Muscle layer of duodenum (tissue), 2 donors: ENCODE data around the gene GMEB1.
"Not testable (repeated sequence)": the region's sequence is repeated elsewhere in the genome, so short reads cannot be mapped to it uniquely, and the experiment has no call there.

Experiments
- H3K27ac ChIP-seq: one replicate; pipeline ENCODE4 v1.7.0; 2013; ENCODE audit warnings: mild to moderate bottlenecking, low read length
- H3K27me3 ChIP-seq: one replicate; pipeline ENCODE4 v1.7.0; 2013; ENCODE audit warnings: low read depth, mild to moderate bottlenecking, control low read depth, low read length
- H3K36me3 ChIP-seq, 2 donors: one replicate each; pipeline ENCODE4 v1.7.0; 2013; ENCODE audit warnings: low read length in 2 of 2, control low read depth in 1 of 2, mild to moderate bottlenecking in 1 of 2; ENCODE audit not compliant: insufficient read depth in 2 of 2, control insufficient read depth in 1 of 2
- H3K4me1 ChIP-seq, 2 donors: one replicate each; pipeline ENCODE4 v1.7.0; 2013; ENCODE audit warnings: low read length in 2 of 2, mild to moderate bottlenecking in 2 of 2, control low read depth in 1 of 2, moderate library complexity in 1 of 2; ENCODE audit not compliant: insufficient read depth in 2 of 2, control insufficient read depth in 1 of 2
- H3K4me3 ChIP-seq, 2 donors: one replicate each; pipeline ENCODE4 v1.7.0; 2013; ENCODE audit warnings: low read length in 2 of 2, low read depth in 1 of 2, mild to moderate bottlenecking in 1 of 2
- H3K9me3 ChIP-seq, 2 donors: one replicate each; pipeline ENCODE4 v1.7.0; 2013; ENCODE audit warnings: low read length in 2 of 2, control low read depth in 1 of 2, mild to moderate bottlenecking in 1 of 2; ENCODE audit not compliant: control insufficient read depth in 1 of 2
- donor health status: healthy.

Gene GMEB1

DNA sequence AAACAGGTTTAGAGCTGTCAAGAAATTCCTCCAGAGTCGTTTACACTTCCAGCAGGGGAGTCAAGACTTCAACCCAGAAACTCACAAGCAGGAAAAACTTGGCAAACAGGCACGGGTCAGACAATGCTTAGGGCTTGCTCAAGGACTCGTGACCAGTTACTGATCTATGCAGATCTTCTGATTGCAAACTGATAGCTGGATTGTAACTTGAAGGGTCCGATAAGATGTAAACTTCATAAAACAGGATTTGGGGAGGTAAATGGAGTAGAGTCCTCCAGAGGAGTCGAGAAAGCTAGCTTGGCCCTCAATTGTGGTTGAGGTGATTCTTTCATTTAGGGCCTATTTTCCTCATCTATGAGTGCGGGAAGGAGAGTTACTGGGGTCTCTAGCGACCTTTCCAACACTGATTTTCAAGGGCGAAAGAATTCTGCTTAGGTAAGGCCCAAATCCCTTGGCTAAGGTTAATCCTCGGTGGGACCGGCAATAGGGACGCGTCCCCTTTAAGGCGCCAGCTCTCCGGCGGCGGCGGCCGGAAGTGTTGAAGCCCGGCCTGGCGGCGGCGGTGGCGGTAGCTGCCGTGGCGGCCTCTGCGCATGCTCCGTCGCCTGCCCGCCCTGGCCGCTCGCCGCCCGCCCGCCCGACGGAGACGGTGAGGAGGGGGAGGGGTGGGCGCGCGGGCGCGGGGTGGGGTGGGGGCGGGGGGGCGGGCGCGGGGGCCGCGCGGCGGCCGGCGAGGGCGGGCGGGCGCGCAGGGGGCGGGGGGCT, at the start of gene GMEB1:
GMEB1 (plus strand) TSS at position 594 of the 765 bp plus-strand sequence. CDS start 14,829 bp downstream, outside the sequence.
- peak within 1 kb of the TSS; percentile 87 to 90 for H3K4me3 ChIP-seq
- H3K36me3 ChIP-seq, result no peaks in the 10 kb centered on the region
- H3K27ac ChIP-seq, result peak within 1 kb of the TSS; percentile 94
- H3K27me3 ChIP-seq, result no peaks in the 10 kb centered on the region
- peaks cover 3 to 7% of the 10 kb centered on the region in 2 donors for H3K4me1 ChIP-seq
- H3K9me3 ChIP-seq, result no peaks in the 10 kb centered on the region

DNA sequence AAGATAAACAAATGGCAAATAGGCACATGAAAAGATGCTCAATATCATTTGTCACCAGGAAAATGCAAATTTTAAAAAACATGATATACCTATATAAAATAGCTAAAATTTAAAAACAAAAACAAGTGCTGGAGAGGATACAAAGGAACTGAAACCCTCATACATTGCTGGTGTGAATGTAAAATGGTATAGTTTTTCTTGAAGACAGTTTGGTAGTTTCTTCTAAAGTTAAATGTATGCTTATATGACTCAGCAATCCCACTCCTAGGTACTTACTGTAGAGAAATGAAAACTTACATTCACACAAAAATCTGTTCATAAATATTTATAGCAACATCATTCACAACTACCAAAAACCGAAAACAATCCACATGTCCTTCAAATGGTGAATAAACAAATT, 36.9 kb upstream of the GMEB1 start:
- Histone ChIP-seq H3K27me3 (no peaks in the 10 kb centered on the region), H3K4me3 (no peak overlapping the region), H3K27ac (no peak overlapping the region), H3K4me1 (peaks cover 0 to 2% of the 10 kb centered on the region in 2 donors), H3K9me3 (no peaks in the 10 kb centered on the region), H3K36me3 (no peaks in the 10 kb centered on the region)

- H3K36me3 ChIP-seq, result no peaks in the 10 kb centered on the region
- no peak overlapping the region for H3K4me3 ChIP-seq
- peaks cover 0 to 2% of the 10 kb centered on the region in 2 donors for H3K4me1 ChIP-seq
These were observed 36.0 kb upstream of the GMEB1 start for GRCh38 chr1:28632560-28632959.

DNA sequence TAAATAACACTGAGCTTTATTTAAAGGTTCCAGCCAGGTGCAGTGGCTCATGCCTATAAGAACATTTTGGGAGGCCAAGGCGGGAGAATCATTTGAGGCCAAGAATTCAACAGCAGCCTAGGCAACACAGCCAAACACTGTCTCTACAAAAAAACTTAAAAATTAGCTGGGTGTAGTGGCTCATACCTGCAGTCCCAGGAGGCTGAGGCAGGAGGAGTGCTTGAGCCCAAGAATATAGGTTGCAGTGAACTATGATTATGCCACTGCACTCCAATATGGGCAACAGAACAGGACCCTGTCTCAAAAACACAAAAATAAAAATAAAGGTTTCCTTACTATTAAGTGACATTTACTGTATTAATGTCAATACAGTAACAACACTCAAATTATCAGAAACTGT, 27.8 kb upstream of the GMEB1 start:
- no peaks in the 10 kb centered on the region for H3K27me3 ChIP-seq
- no peaks in the 10 kb centered on the region for H3K36me3 ChIP-seq
- no peak overlapping the region for H3K27ac ChIP-seq
- no peaks in the 10 kb centered on the region for H3K9me3 ChIP-seq
- peaks cover 10 to 27% of the 10 kb centered on the region in 2 donors for H3K4me1 ChIP-seq
- H3K4me3 ChIP-seq, result no peak overlapping the region

More at GRCh38 chr1:28632560-28632959, 36.0 kb upstream of the GMEB1 start:
- no peak overlapping the region for H3K27ac ChIP-seq
- H3K9me3 ChIP-seq, result no peaks in the 10 kb centered on the region
- H3K27me3 ChIP-seq, result no peaks in the 10 kb centered on the region

DNA sequence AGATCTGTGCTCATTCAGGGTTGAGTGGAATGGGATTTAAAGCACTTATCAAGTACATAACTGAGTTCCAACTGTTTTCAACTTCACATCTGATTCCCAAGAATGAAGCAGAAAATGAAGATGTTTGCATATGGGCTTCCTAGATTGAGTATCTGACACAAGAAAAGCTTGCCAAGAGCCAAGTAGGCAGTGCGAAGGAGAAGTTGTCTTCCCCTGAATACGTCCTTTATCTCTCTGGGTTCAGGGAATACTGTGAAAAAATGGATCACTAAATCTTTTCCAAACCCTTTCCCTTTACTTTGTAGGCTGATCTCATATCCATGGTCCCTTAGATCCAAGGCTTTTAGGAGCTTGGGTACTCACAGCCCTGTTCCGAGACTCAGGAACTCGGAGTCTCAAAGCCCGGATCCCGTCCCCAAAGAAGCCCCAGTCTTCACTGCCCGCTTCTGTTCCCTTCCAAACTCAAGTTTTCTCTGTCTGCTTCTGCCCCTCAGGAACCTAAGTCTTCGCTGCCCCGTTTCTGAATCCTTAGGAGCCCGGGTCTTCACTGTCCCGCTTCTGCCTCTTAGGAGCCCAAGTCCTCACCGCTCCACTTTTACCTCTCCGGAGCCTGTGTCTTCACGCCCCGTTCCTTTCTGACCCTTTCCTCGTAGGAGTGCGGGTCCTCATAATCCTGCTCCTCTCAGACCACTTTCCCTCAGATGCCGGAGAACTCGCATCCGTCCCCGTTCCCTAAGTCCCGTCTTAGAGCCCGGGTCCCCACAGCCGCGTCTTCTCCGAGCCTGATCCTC, 26.3 kb upstream of the GMEB1 start:
- H3K27ac ChIP-seq, result peak overlapping the region; percentile 87
- H3K9me3 ChIP-seq, result no peaks in the 10 kb centered on the region
- H3K27me3 ChIP-seq, result no peaks in the 10 kb centered on the region
- H3K4me3 ChIP-seq, result peak overlapping the region; percentile 74 to 90
- no peaks in the 10 kb centered on the region for H3K36me3 ChIP-seq
- peaks cover 10 to 26% of the 10 kb centered on the region in 2 donors for H3K4me1 ChIP-seq

DNA sequence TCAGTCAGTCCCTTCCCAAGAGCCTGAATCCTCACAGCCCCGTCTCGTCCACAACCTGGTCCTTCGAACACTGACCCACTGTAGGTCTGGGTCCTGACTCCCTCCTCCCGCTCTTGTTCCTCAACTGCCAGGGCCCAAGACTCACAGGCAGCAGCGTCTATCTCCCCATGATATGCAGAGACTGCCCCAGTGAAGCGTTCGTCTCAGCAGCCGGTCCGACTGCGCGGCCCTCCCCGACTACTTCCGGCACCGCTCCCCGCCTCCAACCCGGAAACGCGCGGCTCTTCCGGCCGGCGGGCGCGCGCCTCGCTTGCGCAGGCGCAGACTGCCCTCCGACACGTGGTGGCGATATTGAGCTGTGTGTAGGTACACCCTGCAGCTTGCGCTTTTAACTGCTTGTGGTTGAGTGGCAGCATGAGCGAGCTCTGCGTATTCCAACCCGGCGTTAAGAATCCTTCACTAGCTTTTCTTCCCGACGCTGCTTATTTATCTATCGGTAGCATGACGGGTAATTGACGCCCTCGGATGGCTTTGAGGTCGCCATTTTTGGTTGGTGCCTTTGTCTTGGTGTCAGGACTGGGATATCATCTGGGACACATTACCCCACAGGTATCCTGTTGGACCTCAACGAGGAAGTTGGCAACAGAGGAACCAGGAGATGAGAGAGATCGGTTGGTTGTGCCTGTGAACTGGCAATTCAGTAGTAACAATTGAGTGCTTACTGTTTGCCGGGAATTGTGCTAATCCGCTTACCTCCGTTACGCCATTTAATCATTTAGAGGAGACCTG, 25.5 kb upstream of the GMEB1 start, which contains the start of gene TAF12:
TAF12 (minus strand) TSS at position 221 of the 789 bp plus-strand sequence. CDS start 20,986 bp downstream, outside the sequence.
- Histone ChIP-seq H3K4me3 (peak within 1 kb of the TSS; percentile 74 to 90), H3K9me3 (no peaks in the 10 kb centered on the region), H3K27ac (peak within 1 kb of the TSS; percentile 87), H3K36me3 (no peaks in the 10 kb centered on the region), H3K27me3 (no peaks in the 10 kb centered on the region), H3K4me1 (peaks cover 14 to 33% of the 10 kb centered on the region in 2 donors)

DNA sequence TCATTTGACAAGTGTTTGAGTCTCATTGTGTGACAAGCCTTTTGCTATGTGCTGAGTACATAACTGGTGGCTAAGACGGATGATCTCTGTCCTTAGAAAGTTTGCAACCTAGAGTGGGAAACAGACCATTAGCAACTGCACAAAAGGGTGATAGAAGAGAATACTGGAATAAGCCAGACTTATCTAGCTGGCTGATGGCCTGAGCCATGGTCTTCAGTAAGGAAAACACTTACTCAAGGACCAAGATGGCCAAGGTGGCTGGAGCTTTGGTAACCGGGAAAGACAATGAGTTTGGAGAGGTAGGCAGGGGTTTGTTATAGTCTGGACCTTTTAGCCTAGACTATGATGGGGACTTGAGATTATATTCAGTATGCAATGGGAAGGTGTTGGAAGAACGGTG, 24.1 kb upstream of the GMEB1 start:
- Histone ChIP-seq H3K27ac (peak overlapping the region; percentile 47), H3K27me3 (no peaks in the 10 kb centered on the region), H3K9me3 (no peaks in the 10 kb centered on the region), H3K4me3 (no peak overlapping the region), H3K36me3 (peaks cover 0 to 3% of the 10 kb centered on the region in 2 donors), H3K4me1 (peaks cover 14 to 33% of the 10 kb centered on the region in 2 donors)

DNA sequence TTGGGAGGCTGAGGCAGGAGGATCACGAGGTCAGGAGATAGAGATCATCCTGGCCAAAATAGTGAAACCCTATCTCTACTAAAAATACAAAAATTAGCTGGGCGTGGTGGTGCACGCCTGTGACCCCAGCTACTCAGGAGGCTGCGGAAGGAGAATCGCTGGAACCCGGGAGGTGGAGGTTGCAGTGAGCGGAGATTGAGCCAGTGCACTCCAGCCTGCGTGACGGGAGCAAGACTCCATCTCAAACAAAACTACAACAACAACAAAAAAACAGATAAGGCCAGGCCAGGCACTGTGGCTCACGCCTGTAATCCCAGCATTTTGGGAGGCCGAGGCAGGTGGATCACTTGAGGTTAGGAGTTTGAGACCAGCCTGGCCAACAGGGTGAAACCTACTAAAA, 23.2 kb upstream of the GMEB1 start:
- not testable (repeated sequence) for H3K27me3 ChIP-seq, H3K36me3 ChIP-seq, H3K4me3 ChIP-seq, H3K27ac ChIP-seq, H3K9me3 ChIP-seq
- peaks cover 14 to 33% of the 10 kb centered on the region in 2 donors for H3K4me1 ChIP-seq

DNA sequence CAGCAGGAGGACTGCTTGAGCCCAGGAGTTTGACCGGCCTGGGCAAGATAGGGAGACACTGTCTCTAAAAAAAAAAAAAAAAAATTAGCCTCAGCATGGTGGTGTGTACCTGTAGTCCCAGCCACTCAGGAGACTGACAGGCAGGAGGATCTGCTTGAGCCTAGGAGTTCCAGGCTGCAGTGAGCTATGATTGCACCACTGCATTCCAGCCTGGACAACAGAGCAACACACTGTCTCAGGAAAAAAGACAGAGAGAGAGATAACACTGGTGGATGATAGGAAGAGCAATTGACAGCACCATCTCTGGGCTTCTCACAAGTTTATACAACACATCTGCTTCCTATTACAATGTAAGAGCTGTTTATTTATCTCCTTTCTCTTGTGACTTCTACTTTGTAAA, 22.5 kb upstream of the GMEB1 start:
- peaks cover 14 to 31% of the 10 kb centered on the region in 2 donors for H3K4me1 ChIP-seq
- H3K9me3 ChIP-seq, result no peaks in the 10 kb centered on the region
- no peak overlapping the region for H3K27ac ChIP-seq

DNA sequence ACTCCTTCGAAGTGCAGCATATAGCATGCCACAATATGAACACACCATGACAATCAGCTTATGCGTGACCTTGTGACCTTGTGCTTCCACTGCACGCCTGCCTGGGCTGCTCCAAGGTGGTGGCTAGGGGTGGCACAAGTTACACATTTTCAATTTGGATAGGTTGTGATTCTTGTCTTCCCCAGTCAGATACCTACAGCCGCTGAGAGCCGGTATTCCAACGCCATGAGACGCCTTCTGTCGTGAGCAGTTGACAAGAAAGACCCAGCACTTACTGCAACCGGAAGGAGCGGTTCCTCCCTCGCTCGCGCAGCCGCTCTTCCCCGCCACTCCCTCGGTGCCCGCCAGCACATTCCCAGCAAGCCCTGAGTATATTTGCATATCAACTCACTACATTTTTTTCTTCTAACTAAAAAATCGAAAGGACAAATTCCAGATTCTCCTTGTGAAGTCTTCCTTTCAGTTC, 20.5 kb upstream of the GMEB1 start:
- Histone ChIP-seq H3K4me3 (peak overlapping the region; percentile 51 to 56), H3K27ac (peak overlapping the region; percentile 97), H3K36me3 (peaks cover 0 to 3% of the 10 kb centered on the region in 2 donors), H3K9me3 (no peaks in the 10 kb centered on the region), H3K27me3 (no peaks in the 10 kb centered on the region), H3K4me1 (peaks cover 10 to 20% of the 10 kb centered on the region in 2 donors)

More for the DNA sequence above, 22.5 kb upstream of the GMEB1 start:
- H3K4me3 ChIP-seq, result no peak overlapping the region
- H3K36me3 ChIP-seq, result peaks cover 0 to 3% of the 10 kb centered on the region in 2 donors
- no peaks in the 10 kb centered on the region for H3K27me3 ChIP-seq
